B cell (primary cell): ENCODE results near the gene RAPGEF6.

Experiments
- CTCF ChIP-seq: fragments of 200-600 bp; IDR thresholded peaks from one replicate; pipeline ENCODE4 v1.8.0; 2022; ENCODE audit warnings: antibody characterized with exemption, mild to moderate bottlenecking
- EZH2 ChIP-seq: IDR thresholded peaks from 2 replicates; pipeline ENCODE4 v1.6.1; 2012; ENCODE audit warnings: borderline replicate concordance, low read depth, mild to moderate bottlenecking, moderate library complexity, low read length; ENCODE audit not compliant: insufficient read depth, poor library complexity, severe bottlenecking

GRCh38 chr5:131608597-131608996, 26.4 kb downstream of the RAPGEF6 start:
- TF ChIP-seq CTCF (no peak), EZH2 (no peak)
